CD8-positive, alpha-beta memory T cell (primary cell): Measurements from ENCODE around the gene HNRNPD. TPM values are rescaled to one million over a fixed set of nuclear protein-coding genes. Genes with fewer than 3 reads are reported as not detected.

Experiments used
- CTCF ChIA-PET: fragments of 350-600 bp; sonication (Branson Sonifier 250); formaldehyde crosslinking; loops from one replicate; lab custom pipeline; 2021; ENCODE audit warnings: antibody characterized with exemption; lab: Charles Lee
- POLR2A ChIA-PET: fragments of 350-600 bp; sonication (Branson Sonifier 250); formaldehyde crosslinking; loops from one replicate; lab custom pipeline; 2021; ENCODE audit warnings: antibody characterized with exemption; lab: Charles Lee
- DNase-seq, 5 donors: peaks; one replicate each; pipeline versions ENCODE4 v3.0.0 to v3.0.0-alpha.2; 2020 to 2022; ENCODE audit warnings: mixed read lengths in 1 of 5
- H3K27ac ChIP-seq: one replicate; pipeline ENCODE4 v1.7.0; 2013; ENCODE audit warnings: low read depth, mild to moderate bottlenecking, low read length, moderate library complexity
- H3K27me3 ChIP-seq: 2 replicates; pipeline ENCODE4 v1.7.0; 2013; ENCODE audit warnings: low read length, mild to moderate bottlenecking; ENCODE audit not compliant: insufficient read depth, poor library complexity, severe bottlenecking
- H3K36me3 ChIP-seq: 2 replicates; pipeline ENCODE4 v1.7.0; 2013; ENCODE audit warnings: mild to moderate bottlenecking, low read length, moderate library complexity; ENCODE audit not compliant: insufficient read depth
- H3K4me1 ChIP-seq: 2 replicates; pipeline ENCODE4 v1.7.0; 2013; ENCODE audit warnings: mild to moderate bottlenecking, low read length, moderate library complexity; ENCODE audit not compliant: insufficient read depth
- H3K4me3 ChIP-seq: 2 replicates; pipeline ENCODE4 v1.7.0; 2013; ENCODE audit warnings: mild to moderate bottlenecking, low read length
- H3K9me3 ChIP-seq: 2 replicates; pipeline ENCODE4 v1.7.0; 2013; ENCODE audit warnings: mild to moderate bottlenecking, low read length
- H3K27ac Mint-ChIP-seq, 8 donors: one replicate each; pipeline ENCODE4 v1.8.0; 2020 to 2021; ENCODE audit warnings: mixed read lengths in 8 of 8, mild to moderate bottlenecking in 6 of 8, inconsistent platforms in 3 of 8, moderate library complexity in 3 of 8
- H3K27me3 Mint-ChIP-seq, 2 donors: one replicate each; pipeline ENCODE4 v1.8.0; 2020 to 2021; ENCODE audit warnings: mixed read lengths in 2 of 2, mild to moderate bottlenecking in 1 of 2, moderate library complexity in 1 of 2
- H3K36me3 Mint-ChIP-seq, 3 donors: one replicate each; pipeline ENCODE4 v1.8.0; 2020 to 2021; ENCODE audit warnings: mixed read lengths in 3 of 3, inconsistent platforms in 1 of 3, mild to moderate bottlenecking in 1 of 3
- H3K4me1 Mint-ChIP-seq, 3 donors: one replicate each; pipeline ENCODE4 v1.8.0; 2020 to 2021; ENCODE audit warnings: mixed read lengths in 3 of 3, inconsistent platforms in 1 of 3, mild to moderate bottlenecking in 1 of 3
- H3K4me3 Mint-ChIP-seq, 7 donors: one replicate each; pipeline ENCODE4 v1.8.0; 2020 to 2021; ENCODE audit warnings: mixed read lengths in 7 of 7, mild to moderate bottlenecking in 6 of 7, moderate library complexity in 4 of 7, inconsistent platforms in 2 of 7
- H3K9me3 Mint-ChIP-seq, 5 donors: one replicate each; pipeline ENCODE4 v1.8.0; 2020 to 2022; ENCODE audit warnings: mixed read lengths in 5 of 5, mild to moderate bottlenecking in 3 of 5, moderate library complexity in 2 of 5, inconsistent platforms in 1 of 5
- polyA plus RNA-seq: library from polyadenylated mRNA; unstranded; fragments of 300-500 nt; fragmentation: Illumina TruSeq; gene quantifications from one replicate; pipeline ENCODE4 v1.2.3, GENCODE V29; 2021
- total RNA-seq, 2 experiments: library from RNA; stranded (reverse); gene quantifications; one replicate each; pipeline ENCODE4 v1.2.3, GENCODE V29; 2021

Gene HNRNPD
- total and polyA plus RNA-seq, 3 experiments from 2014 or later, result 271 to 475 (median 452) TPM

- no peak overlapping the region for H3K27ac ChIP-seq
- no peaks in the 10 kb centered on the region for H3K36me3 ChIP-seq
- peaks cover 1 to 9% (median 2%) of the 10 kb centered on the region in 3 donors for H3K4me1 Mint-ChIP-seq
- no peaks in the 10 kb centered on the region for H3K9me3 Mint-ChIP-seq
- CTCF ChIA-PET, result interaction anchor here (1.2 to 1.6 kb wide), 2 partner anchors 15 to 46 kb away, joined by 3 to 4 read pairs; no protein-coding TSS in a partner anchor
- H3K27me3 ChIP-seq, result no peaks in the 10 kb centered on the region
- no peak overlapping the region for H3K4me3 ChIP-seq
- no peaks in the 10 kb centered on the region for H3K4me1 ChIP-seq
- H3K27me3 Mint-ChIP-seq, result peaks cover 3 to 9% of the 10 kb centered on the region in 2 donors
- no peaks in the 10 kb centered on the region for H3K9me3 ChIP-seq
- peaks cover 0 to 9% (median 3%) of the 10 kb centered on the region in 3 donors for H3K36me3 Mint-ChIP-seq
- no peak overlapping the region for H3K4me3 Mint-ChIP-seq
- H3K27ac Mint-ChIP-seq, result no peak overlapping the region
- no peak for DNase-seq
- POLR2A ChIA-PET, result no interaction called here
These were observed 9.0 kb upstream of the HNRNPD start for GRCh38 chr4:82382751-82383150.

GRCh38 chr4:82381661-82382296, 8.0 kb upstream of the HNRNPD start:
- peaks cover 0 to 8% (median 5%) of the 10 kb centered on the region in 3 donors for H3K36me3 Mint-ChIP-seq
- no peaks in the 10 kb centered on the region for H3K36me3 ChIP-seq
- H3K27me3 Mint-ChIP-seq, result peaks cover 2 to 9% of the 10 kb centered on the region in 2 donors
- H3K27ac ChIP-seq, result no peak overlapping the region
- H3K27ac Mint-ChIP-seq, result no peak overlapping the region
- no peak overlapping the region for H3K4me3 ChIP-seq
- no peaks in the 10 kb centered on the region for H3K4me1 ChIP-seq
- POLR2A ChIA-PET, result no interaction called here
- peaks cover 3 to 12% (median 5%) of the 10 kb centered on the region in 3 donors for H3K4me1 Mint-ChIP-seq
- no peak for DNase-seq
- no peaks in the 10 kb centered on the region for H3K9me3 ChIP-seq
- no peaks in the 10 kb centered on the region for H3K27me3 ChIP-seq
- CTCF ChIA-PET, result interaction anchor here (1.5 kb wide), 1 partner anchor 11 kb away, joined by 3 read pairs; no protein-coding TSS in a partner anchor
- H3K9me3 Mint-ChIP-seq, result no peaks in the 10 kb centered on the region
- no peak overlapping the region for H3K4me3 Mint-ChIP-seq

DNA sequence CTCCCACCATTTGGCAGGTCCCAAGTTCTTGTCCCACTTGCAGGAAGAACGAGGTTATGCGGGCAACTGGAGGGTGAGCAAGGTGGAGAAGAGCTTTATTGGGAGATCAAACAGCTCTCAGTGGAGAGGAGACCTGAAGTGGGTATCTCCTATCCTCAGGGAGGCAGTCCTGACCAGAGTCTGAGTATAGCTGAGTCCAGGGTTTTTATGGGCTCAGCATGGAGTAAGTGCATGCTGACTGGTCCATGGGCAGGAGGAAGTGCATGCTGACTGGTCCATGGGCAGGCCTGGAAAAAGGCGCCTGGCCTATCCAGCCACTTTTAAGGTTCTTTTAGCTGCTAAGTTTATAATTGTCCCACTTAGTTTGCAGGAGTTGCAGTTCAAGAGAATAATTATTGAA, 7.4 kb upstream of the HNRNPD start:
- ChIA-PET CTCF (interaction anchor here (1.5 kb wide), 1 partner anchor 11 kb away, joined by 3 read pairs; no protein-coding TSS in a partner anchor), POLR2A (no interaction called here)
- no peak overlapping the region for H3K4me3 Mint-ChIP-seq
- H3K4me1 ChIP-seq, result peaks cover 4% of the 10 kb centered on the region
- H3K4me3 ChIP-seq, result no peak overlapping the region
- H3K9me3 Mint-ChIP-seq, result no peaks in the 10 kb centered on the region
- H3K27ac ChIP-seq, result no peak overlapping the region
- H3K36me3 ChIP-seq, result no peaks in the 10 kb centered on the region
- no peaks in the 10 kb centered on the region for H3K9me3 ChIP-seq
- no peaks in the 10 kb centered on the region for H3K27me3 ChIP-seq
- DNase-seq, result no peak
- H3K4me1 Mint-ChIP-seq, result peaks cover 6 to 17% (median 9%) of the 10 kb centered on the region in 3 donors
- peaks cover 1 to 5% (median 4%) of the 10 kb centered on the region in 3 donors for H3K36me3 Mint-ChIP-seq
- peaks cover 0 to 4% of the 10 kb centered on the region in 2 donors for H3K27me3 Mint-ChIP-seq
- no peak overlapping the region for H3K27ac Mint-ChIP-seq

GRCh38 chr4:82380831-82381230, 7.0 kb upstream of the HNRNPD start:
- Histone ChIP-seq H3K36me3 (no peaks in the 10 kb centered on the region), H3K9me3 (no peaks in the 10 kb centered on the region), H3K4me3 (no peak overlapping the region), H3K27ac (no peak overlapping the region), H3K4me1 (peaks cover 8% of the 10 kb centered on the region), H3K27me3 (no peaks in the 10 kb centered on the region)
- Mint-ChIP-seq H3K4me3 (no peak overlapping the region), H3K27me3 (peaks cover 0 to 2% of the 10 kb centered on the region in 2 donors), H3K9me3 (no peaks in the 10 kb centered on the region), H3K4me1 (peaks cover 10 to 21% (median 13%) of the 10 kb centered on the region in 3 donors), H3K27ac (no peak overlapping the region), H3K36me3 (peaks cover 1 to 5% (median 3%) of the 10 kb centered on the region in 3 donors)
- ChIA-PET CTCF (interaction anchor here (1.5 kb wide), 1 partner anchor 12 kb away, joined by 3 read pairs; no protein-coding TSS in a partner anchor), POLR2A (no interaction called here)
- no peak for DNase-seq

- Mint-ChIP-seq H3K4me3 (no peak overlapping the region), H3K36me3 (peaks cover 0 to 5% (median 1%) of the 10 kb centered on the region in 3 donors), H3K9me3 (no peaks in the 10 kb centered on the region), H3K4me1 (peaks cover 15 to 26% (median 18%) of the 10 kb centered on the region in 3 donors), H3K27me3 (no peaks in the 10 kb centered on the region), H3K27ac (no peak overlapping the region)
- ChIA-PET CTCF (interaction anchor here (1.5 kb wide), 1 partner anchor 12 kb away, joined by 3 read pairs; no protein-coding TSS in a partner anchor), POLR2A (no interaction called here)
- no peaks in the 10 kb centered on the region for H3K27me3 ChIP-seq
- H3K27ac ChIP-seq, result no peak overlapping the region
- H3K36me3 ChIP-seq, result no peaks in the 10 kb centered on the region
- H3K9me3 ChIP-seq, result no peaks in the 10 kb centered on the region
- DNase-seq, result no peak
- H3K4me1 ChIP-seq, result peaks cover 13% of the 10 kb centered on the region
- no peak overlapping the region for H3K4me3 ChIP-seq
These were observed 6.6 kb upstream of the HNRNPD start for GRCh38 chr4:82380344-82380743.

DNA sequence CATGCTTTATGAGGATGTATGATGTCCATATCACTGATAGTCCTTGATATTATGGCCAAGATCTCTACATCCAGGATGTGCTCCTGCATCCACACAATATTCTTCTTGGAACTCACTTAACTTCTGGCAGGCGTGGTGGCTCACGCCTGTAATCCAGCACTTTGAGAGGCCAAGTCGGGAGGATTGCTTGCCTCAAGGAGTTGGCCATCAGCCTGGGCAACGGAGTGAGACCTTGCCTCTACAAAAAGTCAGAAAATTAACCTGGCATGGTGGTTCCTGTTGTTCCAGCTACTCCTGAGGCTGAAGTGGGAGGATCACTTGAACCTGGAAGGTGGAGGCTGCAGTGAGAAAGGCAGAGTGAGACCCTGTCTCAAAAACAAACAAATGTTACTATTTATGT, 2.3 kb upstream of the HNRNPD start:
- POLR2A ChIA-PET, result interaction anchor here (3.2 kb wide), 1 partner anchor 53 kb away, joined by 102 read pairs; the partner anchor contains the start of genes ENOPH1 and HNRNPDL
- CTCF ChIA-PET, result interaction anchor here (0.9 kb wide), 1 partner anchor 53 kb away, joined by 4 read pairs; no protein-coding TSS in a partner anchor
- DNase-seq, result no peak
- Histone ChIP-seq H3K4me1 (peaks cover 26% of the 10 kb centered on the region), H3K9me3 (no peaks in the 10 kb centered on the region), H3K27ac (no peak overlapping the region), H3K27me3 (no peaks in the 10 kb centered on the region), H3K4me3 (no peak overlapping the region), H3K36me3 (no peaks in the 10 kb centered on the region)
- H3K9me3 Mint-ChIP-seq, result no peaks in the 10 kb centered on the region
- H3K4me1 Mint-ChIP-seq, result peaks cover 27 to 46% (median 38%) of the 10 kb centered on the region in 3 donors
- H3K36me3 Mint-ChIP-seq, result peaks cover 0 to 31% (median 8%) of the 10 kb centered on the region in 3 donors
- peak overlapping the region in 6 of 7 donors; percentile 38 to 99 (median 95) for H3K4me3 Mint-ChIP-seq
- H3K27me3 Mint-ChIP-seq, result peaks cover 0 to 11% of the 10 kb centered on the region in 2 donors
- H3K27ac Mint-ChIP-seq, result peak overlapping the region in 4 of 8 donors; percentile 3 to 35 (median 14)

- peaks cover 0 to 11% of the 10 kb centered on the region in 2 donors for H3K27me3 Mint-ChIP-seq
- DNase-seq, result no peak
- Histone ChIP-seq H3K27me3 (no peaks in the 10 kb centered on the region), H3K4me3 (peak overlapping the region; percentile 78), H3K4me1 (peaks cover 51% of the 10 kb centered on the region), H3K27ac (peak overlapping the region; percentile 92), H3K36me3 (peaks cover 5% of the 10 kb centered on the region), H3K9me3 (no peaks in the 10 kb centered on the region)
- H3K9me3 Mint-ChIP-seq, result no peaks in the 10 kb centered on the region
- H3K36me3 Mint-ChIP-seq, result peaks cover 0 to 55% (median 8%) of the 10 kb centered on the region in 3 donors
- peak overlapping the region; percentile 96 to 100 (median 99) for H3K27ac Mint-ChIP-seq
- ChIA-PET CTCF (interaction anchor here (0.9 to 4.9 kb wide), 8 partner anchors 11 to 89 kb away, joined by 3 to 31 read pairs (median 7); partner anchors contain the start of gene HNRNPDL), POLR2A (interaction anchor here (0.5 to 3.2 kb wide), 11 partner anchors 12 to 911 kb away, joined by 3 to 102 read pairs (median 5); partner anchors contain the start of genes COPS4, COQ2, ENOPH1 and HNRNPDL)
- peaks cover 50 to 66% (median 65%) of the 10 kb centered on the region in 3 donors for H3K4me1 Mint-ChIP-seq
- peak overlapping the region; percentile 94 to 99 (median 98) for H3K4me3 Mint-ChIP-seq
These were observed 340 bp downstream of the HNRNPD start for GRCh38 chr4:82373486-82373815.
